K562 (cell line): ENCODE measurements around the gene COL9A3. TPM values are rescaled to one million over a fixed set of nuclear protein-coding genes. Genes with fewer than 3 reads are reported as not detected.

Source experiments
- E2F8 ChIP-seq: fragments of 450-650 bp; IDR thresholded peaks from 2 replicates; pipeline ENCODE4 v1.7.1; 2018; ENCODE audit warnings: mild to moderate bottlenecking, low read depth; ENCODE audit not compliant: partially characterized antibody
- ELF1 ChIP-seq: fragments of 200-800 bp; sonication (Bioruptor generic); IDR thresholded peaks from 2 replicates; pipeline ENCODE4 v1.6.1; 2016; ENCODE audit warnings: missing genetic modification characterization, missing compliant biosample characterization
- ETV5 ChIP-seq: sonication (generic); formaldehyde crosslinking; IDR thresholded peaks from 2 replicates; pipeline ENCODE4 v1.4.0; 2020; ENCODE audit warnings: low read depth, mild to moderate bottlenecking, missing genetic modification reagents
- L3MBTL2 ChIP-seq: fragments of 450-650 bp; IDR thresholded peaks from 2 replicates; pipeline ENCODE4 v1.6.1; 2016; ENCODE audit warnings: mild to moderate bottlenecking, moderate library complexity
- MNT ChIP-seq, 2 experiments: fragments of 450-650 bp; conservative IDR thresholded peaks; 2 replicates each; pipeline ENCODE4 v1.6.1; 2017; ENCODE audit warnings: mild to moderate bottlenecking in 2 of 2, moderate library complexity in 2 of 2
- MTA3 ChIP-seq: fragments of 450-650 bp; formaldehyde crosslinking; IDR thresholded peaks from 2 replicates; pipeline ENCODE4 v1.6.1; 2017; ENCODE audit warnings: mild to moderate bottlenecking, borderline replicate concordance
- RAD21 ChIP-seq, 2 experiments: fragments of 250-450 bp in 1 of 2; fragments of 450-650 bp in 1 of 2; sonication (Bioruptor Pico) in 1 of 2; formaldehyde crosslinking in 1 of 2; IDR thresholded peaks in 1 of 2; conservative IDR thresholded peaks in 1 of 2; 2 replicates each; pipeline versions ENCODE4 v1.4.0 to v1.8.0; 2020 to 2022; ENCODE audit warnings: mild to moderate bottlenecking in 2 of 2, moderate library complexity in 1 of 2
- STAT5A ChIP-seq: IDR thresholded peaks from 2 replicates; pipeline ENCODE4 v1.6.1; 2012; ENCODE audit warnings: low read length, inconsistent platforms, borderline replicate concordance
- polyA plus RNA-seq, 8 experiments: library from polyadenylated mRNA; depleted of rRNA in 4 of 8; stranded (reverse) in 5 of 8; unstranded in 3 of 8; fragments of >200 nt; fragmentation: Nextera tagmentation in 2 of 8; fragmentation: Illumina TruSeq in 1 of 8; extraction: Ambion mirVana in 2 of 8; extraction: Trizol in 1 of 8; gene quantifications; 2 replicates each; pipeline versions ENCODE4 v1.2.1 to v1.2.3, GENCODE V29; 2011 to 2014; ENCODE audit warnings: inconsistent platforms in 1 of 8, missing spikeins in 1 of 8
- total RNA-seq, 7 experiments: library from RNA; depleted of rRNA in 6 of 7; stranded (reverse); fragments of >200 nt in 6 of 7; fragmentation: Illumina TruSeq in 2 of 7; extraction: Trizol in 2 of 7; gene quantifications; 2 replicates each; pipeline versions ENCODE4 v1.2.1 to v1.2.3, GENCODE V29; 2011 to 2021; ENCODE audit warnings: low replicate concordance in 1 of 7

The COL9A3 gene
- total and polyA plus RNA-seq, 9 of the 15 experiments (the other 6 are each of a cell fraction or from before 2014, with no cell fraction given) = 0.14 to 3.6 (median 0.88) TPM; not detected in 1

GRCh38 chr20:62791301-62792181 lies 25.3 kb upstream of the COL9A3 start (continued):
- TF ChIP-seq E2F8 = no peak
- TF ChIP-seq STAT5A = no peak
- peak; percentile 57; the same call in 1 of the 2 replicates for TF ChIP-seq ETV5 (CRISPR knock-in tag)
- peak; percentile 85 to 92 for TF ChIP-seq RAD21 (CRISPR knock-in tag; conservative IDR thresholded peaks at IDR 0.05 in 1 of 2, IDR thresholded peaks at IDR 0.05 in 1 of 2)
- TF ChIP-seq ELF1 (tag) = no peak
- TF ChIP-seq MTA3 = 0 out of 2 replicates have a peak, but pooled peaks have one; percentile 53
- TF ChIP-seq MNT (conservative IDR thresholded peaks at IDR 0.05) = peak in 1 of 2 experiments; percentile 47; a peak in 1 of 4 replicates
- peak; percentile 76 for TF ChIP-seq L3MBTL2
